Activated naive CD4-positive, alpha-beta T cell treated with anti-CD3 and anti-CD28 coated beads for 36 hours (primary cell): Measurements from ENCODE around the gene ZNRF3. TPM values are rescaled to one million over a fixed set of nuclear protein-coding genes. Genes with fewer than 3 reads are reported as not detected.

Experiments
- CTCF ChIA-PET: fragments of 350-600 bp; sonication (Branson Sonifier 250); formaldehyde crosslinking; loops from one replicate; lab custom pipeline; 2021; ENCODE audit warnings: antibody characterized with exemption; lab: Charles Lee
- DNase-seq: peaks from one replicate; pipeline ENCODE4 v3.0.0-alpha.2; 2020
- H3K27ac Mint-ChIP-seq: one replicate; pipeline ENCODE4 v1.8.0; 2021; ENCODE audit warnings: mild to moderate bottlenecking, mixed read lengths
- H3K27me3 Mint-ChIP-seq: one replicate; pipeline ENCODE4 v1.8.0; 2021; ENCODE audit warnings: low read depth, mixed read lengths
- H3K36me3 Mint-ChIP-seq: one replicate; pipeline ENCODE4 v1.8.0; 2021; ENCODE audit warnings: low read depth, mixed read lengths
- H3K4me1 Mint-ChIP-seq: one replicate; pipeline ENCODE4 v1.8.0; 2021; ENCODE audit warnings: low read depth, mixed read lengths
- H3K4me3 Mint-ChIP-seq: one replicate; pipeline ENCODE4 v1.8.0; 2021; ENCODE audit warnings: mild to moderate bottlenecking, moderate library complexity, mixed read lengths
- H3K9me3 Mint-ChIP-seq: one replicate; pipeline ENCODE4 v1.8.0; 2021; ENCODE audit warnings: mixed read lengths
- intact Hi-C: fragments of 100-400 bp; cut with micrococcal nuclease; formaldehyde crosslinking; loops from one replicate; pipeline ENCODE4 v1.15.1; 2023
- total RNA-seq, 2 experiments: library from RNA; stranded (reverse); gene quantifications; one replicate each; pipeline ENCODE4 v1.2.3, GENCODE V29; 2021

ZNRF3 gene
- total RNA-seq, 2 experiments from 2014 or later = 1.6 to 2.2 TPM

DNA sequence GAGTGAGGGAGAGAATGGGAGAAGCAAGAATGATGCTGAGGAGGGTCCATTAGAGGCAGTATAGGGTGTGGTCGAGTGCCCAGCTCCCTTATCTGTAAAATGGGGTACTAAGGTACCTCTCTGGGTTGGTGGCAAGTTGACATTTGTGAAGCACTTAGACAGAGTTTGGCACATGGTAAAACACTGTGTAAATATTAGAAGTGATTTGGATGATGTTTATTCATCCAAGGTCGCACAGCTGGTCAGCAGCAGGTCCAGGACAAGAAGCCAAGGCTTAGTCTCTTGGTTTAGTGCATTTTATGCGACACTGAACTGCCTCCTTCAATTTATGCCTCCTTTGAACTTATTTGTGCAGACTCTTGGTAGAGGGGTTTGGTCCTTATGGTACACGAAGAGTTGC is 208.9 kb downstream of the ZNRF3 start:
- Mint-ChIP-seq H3K9me3 (no peaks in the 10 kb centered on the region), H3K4me3 (no peak overlapping the region), H3K36me3 (no peaks in the 10 kb centered on the region), H3K4me1 (no peaks in the 10 kb centered on the region), H3K27me3 (peaks cover 13% of the 10 kb centered on the region), H3K27ac (no peak overlapping the region)
- no peak for DNase-seq
- CTCF ChIA-PET = no interaction called here
- intact Hi-C loops = no loop called here

DNA sequence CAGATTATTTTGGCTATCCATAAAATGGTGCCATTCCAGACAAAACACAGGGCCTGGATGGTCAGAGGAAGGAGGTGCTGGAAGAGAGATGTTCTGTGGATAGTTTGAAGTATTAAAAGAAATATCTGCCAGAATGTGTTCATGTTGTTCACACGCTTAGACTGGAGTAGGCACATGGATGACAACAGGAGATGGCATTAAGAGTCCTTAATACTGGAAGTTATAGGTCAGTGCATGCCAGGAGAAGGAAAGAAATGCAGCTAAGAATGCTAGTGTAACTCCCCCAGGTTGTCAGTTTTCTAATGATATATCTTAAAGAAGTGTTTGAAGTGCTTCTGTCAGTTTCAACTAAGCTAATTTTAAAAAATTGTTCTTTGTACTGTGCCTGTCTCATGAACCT is 209.7 kb downstream of the ZNRF3 start:
- H3K36me3 Mint-ChIP-seq = no peaks in the 10 kb centered on the region
- H3K9me3 Mint-ChIP-seq = no peaks in the 10 kb centered on the region
- H3K27me3 Mint-ChIP-seq = peaks cover 11% of the 10 kb centered on the region
- no peak overlapping the region for H3K4me3 Mint-ChIP-seq
- no peaks in the 10 kb centered on the region for H3K4me1 Mint-ChIP-seq
- no peak overlapping the region for H3K27ac Mint-ChIP-seq
- DNase-seq = no peak
- CTCF ChIA-PET = no interaction called here
- intact Hi-C loops = no loop called here

DNA sequence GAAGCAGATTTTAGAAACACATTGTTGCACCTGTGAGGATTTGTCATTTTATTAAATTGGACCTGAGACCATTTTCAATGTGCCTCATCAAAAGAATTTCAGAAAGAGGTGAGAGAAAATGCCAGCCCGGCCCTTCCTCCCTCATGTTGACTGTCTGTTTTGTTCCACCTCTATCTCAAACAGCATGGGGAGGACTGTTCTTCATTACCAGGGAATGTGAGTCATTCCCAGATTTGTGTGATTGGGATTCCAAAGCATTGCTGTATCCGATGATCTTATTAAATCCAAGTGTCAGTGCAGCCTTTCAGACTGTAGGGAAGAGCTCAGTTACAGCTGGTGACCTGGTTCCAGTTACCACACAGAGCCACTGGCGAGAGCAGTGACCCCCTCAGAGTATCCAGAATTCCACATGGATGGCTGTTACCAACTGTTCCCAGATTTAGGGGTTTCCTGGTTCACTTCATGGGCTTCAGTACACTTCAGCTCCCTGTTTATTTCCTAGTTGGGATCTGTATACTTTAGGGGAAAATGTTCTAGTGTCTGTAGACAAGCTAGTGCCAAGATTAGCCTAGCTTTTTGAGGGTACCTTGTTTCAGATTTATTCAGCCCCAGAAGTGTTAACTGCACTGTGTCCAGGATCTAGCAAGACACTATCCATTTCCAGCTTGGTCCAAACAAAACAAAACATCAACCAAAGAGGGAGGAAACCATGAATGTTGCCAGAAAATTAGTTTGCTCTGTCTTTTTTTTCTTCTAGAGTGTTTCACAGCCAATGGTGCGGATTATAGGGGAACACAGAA is 210.3 kb downstream of the ZNRF3 start:
- no peak for DNase-seq
- H3K4me3 Mint-ChIP-seq = no peak overlapping the region
- H3K27me3 Mint-ChIP-seq = peaks cover 10% of the 10 kb centered on the region
- no peaks in the 10 kb centered on the region for H3K4me1 Mint-ChIP-seq
- H3K27ac Mint-ChIP-seq = no peak overlapping the region
- no peaks in the 10 kb centered on the region for H3K36me3 Mint-ChIP-seq
- CTCF ChIA-PET = interaction anchor here (0.7 kb wide), 1 partner anchor 149 kb away, joined by 3 read pairs; no protein-coding TSS in a partner anchor
- H3K9me3 Mint-ChIP-seq = no peaks in the 10 kb centered on the region
- intact Hi-C loops = no loop called here

DNA sequence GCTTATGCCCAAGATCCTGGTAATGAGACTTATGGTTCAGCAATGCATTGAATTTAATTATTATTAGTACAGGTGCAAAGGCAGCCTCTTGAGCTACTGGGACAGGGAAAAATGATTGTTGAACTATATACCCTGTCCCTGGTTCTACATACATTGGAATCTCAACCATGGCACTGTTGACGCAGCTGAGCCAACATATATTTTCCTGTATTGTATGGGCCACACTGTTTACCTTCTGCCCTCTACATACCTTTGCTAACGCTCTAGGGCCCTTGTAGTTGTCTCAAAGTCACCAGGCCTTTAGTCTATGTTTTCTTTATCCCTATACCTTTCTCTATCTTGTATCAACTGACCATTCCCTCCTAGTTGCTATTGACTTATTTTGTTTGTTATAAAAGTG is 212.1 kb downstream of the ZNRF3 start:
- intact Hi-C loops = no loop called here
- no peaks in the 10 kb centered on the region for H3K9me3 Mint-ChIP-seq
- peaks cover 2% of the 10 kb centered on the region for H3K27me3 Mint-ChIP-seq
- no peaks in the 10 kb centered on the region for H3K4me1 Mint-ChIP-seq
- H3K27ac Mint-ChIP-seq = no peak overlapping the region
- no peak for DNase-seq
- H3K4me3 Mint-ChIP-seq = no peak overlapping the region
- CTCF ChIA-PET = interaction anchor here (0.8 kb wide), 1 partner anchor 150 kb away, joined by 5 read pairs; no protein-coding TSS in a partner anchor
- no peaks in the 10 kb centered on the region for H3K36me3 Mint-ChIP-seq

DNA sequence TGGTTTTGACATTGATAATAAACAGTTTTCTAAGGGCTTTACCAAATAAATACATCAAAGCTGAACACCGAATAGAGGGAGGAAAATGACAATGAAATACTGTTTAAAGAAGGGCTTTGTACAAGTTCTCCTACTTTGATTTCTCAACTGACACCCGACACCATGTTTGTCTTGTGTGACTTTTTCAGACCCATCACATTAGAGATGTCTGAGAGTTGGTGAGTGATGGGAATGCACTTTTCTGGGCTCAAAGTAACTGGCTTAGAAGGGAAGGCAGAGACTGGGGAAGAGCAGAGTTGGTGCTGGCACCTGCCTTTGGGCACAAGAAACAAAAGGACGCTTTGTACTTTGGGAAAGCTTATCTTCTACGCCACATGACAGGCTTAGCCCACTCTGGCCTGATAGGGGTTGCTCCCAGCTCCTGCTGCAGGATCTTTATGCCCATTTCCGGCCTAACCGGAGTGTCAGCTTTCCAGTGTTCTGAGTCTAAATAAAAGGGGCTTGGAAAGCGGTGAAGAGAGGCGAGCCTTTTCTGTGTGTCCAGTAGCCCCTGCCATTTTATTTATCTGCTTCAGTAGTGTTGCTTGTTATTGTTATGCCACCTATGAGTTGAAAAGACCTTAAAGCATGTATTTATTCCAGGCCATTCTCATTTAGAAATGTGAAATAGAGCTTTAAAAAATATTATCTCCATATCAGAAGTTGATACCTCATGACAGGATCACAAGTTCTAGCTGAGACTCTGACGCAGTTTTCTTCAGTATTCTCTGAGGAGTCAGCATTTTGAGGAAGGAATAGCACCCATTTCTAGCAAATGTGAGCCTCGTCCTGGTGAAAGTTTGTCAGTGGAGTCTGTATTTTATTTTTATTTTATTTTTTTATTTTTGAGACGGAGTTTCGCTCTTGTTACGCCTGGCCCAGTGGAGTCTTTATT is 213.6 kb downstream of the ZNRF3 start:
- CTCF ChIA-PET = no interaction called here

DNA sequence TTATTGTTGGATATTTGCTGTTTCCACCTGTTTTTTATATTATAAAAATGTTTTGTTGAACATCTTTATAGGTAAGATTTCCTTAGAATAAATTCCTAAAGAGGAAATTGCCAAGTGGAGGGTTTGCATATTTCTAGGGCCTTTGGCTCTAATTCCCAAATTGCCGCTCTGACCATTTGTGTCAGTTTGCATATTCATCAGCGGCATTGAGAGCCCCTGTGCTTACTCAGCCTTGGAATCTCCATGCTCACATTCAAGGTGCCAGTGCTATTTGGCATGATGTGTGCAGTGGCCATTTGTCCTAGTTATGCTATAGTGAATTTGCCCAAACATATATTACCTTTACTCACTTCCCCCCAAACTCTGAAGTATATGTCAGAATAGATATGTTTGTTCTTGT is 214.9 kb downstream of the ZNRF3 start:
- no peaks in the 10 kb centered on the region for H3K4me1 Mint-ChIP-seq
- CTCF ChIA-PET = interaction anchor here (0.6 kb wide), 1 partner anchor 13 kb away, joined by 4 read pairs; no protein-coding TSS in a partner anchor
- no peak overlapping the region for H3K27ac Mint-ChIP-seq
- H3K36me3 Mint-ChIP-seq = no peaks in the 10 kb centered on the region
- intact Hi-C loops = no loop called here
- DNase-seq = no peak
- no peak overlapping the region for H3K4me3 Mint-ChIP-seq
- no peaks in the 10 kb centered on the region for H3K9me3 Mint-ChIP-seq
- H3K27me3 Mint-ChIP-seq = no peaks in the 10 kb centered on the region

More for the DNA sequence above, 213.6 kb downstream of the ZNRF3 start:
- DNase-seq = no peak
- Mint-ChIP-seq H3K36me3 (no peaks in the 10 kb centered on the region), H3K27me3 (peaks cover under 1% of the 10 kb centered on the region), H3K4me3 (no peak overlapping the region), H3K27ac (no peak overlapping the region), H3K9me3 (no peaks in the 10 kb centered on the region), H3K4me1 (no peaks in the 10 kb centered on the region)
- intact Hi-C loops = no loop called here

DNA sequence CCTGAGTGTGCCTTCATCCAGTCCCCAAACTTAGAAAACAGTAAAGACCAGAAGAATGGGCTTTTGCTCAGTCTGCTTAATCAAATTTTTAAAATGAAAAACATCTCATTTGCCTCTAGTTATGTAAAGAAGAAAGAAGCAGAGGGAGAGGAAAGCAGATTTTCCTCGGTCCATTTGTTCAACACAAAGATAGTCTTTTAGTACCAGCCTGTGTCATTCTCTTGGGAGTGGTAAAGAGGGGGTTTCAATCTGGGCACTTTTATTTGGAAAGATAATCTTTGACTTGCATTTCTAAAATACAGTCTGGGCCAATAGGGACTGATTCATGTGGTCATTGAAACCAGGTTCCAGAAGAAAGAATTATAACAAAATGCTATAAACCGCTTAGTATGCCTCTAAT is 218.9 kb downstream of the ZNRF3 start:
- no peak for DNase-seq
- H3K4me3 Mint-ChIP-seq = no peak overlapping the region
- no peaks in the 10 kb centered on the region for H3K36me3 Mint-ChIP-seq
- no peak overlapping the region for H3K27ac Mint-ChIP-seq
- intact Hi-C loops = no loop called here
- CTCF ChIA-PET = no interaction called here
- H3K9me3 Mint-ChIP-seq = no peaks in the 10 kb centered on the region
- H3K27me3 Mint-ChIP-seq = peaks cover 2% of the 10 kb centered on the region
- H3K4me1 Mint-ChIP-seq = no peaks in the 10 kb centered on the region

DNA sequence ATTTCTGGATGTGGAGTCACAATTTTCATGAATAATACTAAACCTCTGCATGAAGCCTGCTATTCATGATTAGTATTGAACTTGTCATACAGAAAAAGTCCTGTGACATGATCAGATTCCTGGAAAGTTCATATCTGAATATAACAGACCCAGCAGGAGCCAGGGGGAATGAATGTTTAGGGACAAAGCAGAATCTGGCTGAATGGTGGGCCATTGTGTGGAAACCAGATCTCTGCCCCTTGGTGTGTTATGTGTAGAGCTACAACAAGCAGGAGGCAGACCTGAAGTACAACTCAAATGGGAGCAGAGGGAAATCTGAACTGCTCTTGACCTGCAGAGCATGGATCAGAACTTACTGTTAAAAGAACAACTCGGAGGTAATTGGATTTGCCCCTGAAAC is 219.7 kb downstream of the ZNRF3 start:
- Mint-ChIP-seq H3K36me3 (no peaks in the 10 kb centered on the region), H3K9me3 (no peaks in the 10 kb centered on the region), H3K27ac (no peak overlapping the region), H3K4me3 (no peak overlapping the region), H3K27me3 (peaks cover 2% of the 10 kb centered on the region), H3K4me1 (no peaks in the 10 kb centered on the region)
- DNase-seq = no peak
- intact Hi-C loops = no loop called here
- CTCF ChIA-PET = no interaction called here

DNA sequence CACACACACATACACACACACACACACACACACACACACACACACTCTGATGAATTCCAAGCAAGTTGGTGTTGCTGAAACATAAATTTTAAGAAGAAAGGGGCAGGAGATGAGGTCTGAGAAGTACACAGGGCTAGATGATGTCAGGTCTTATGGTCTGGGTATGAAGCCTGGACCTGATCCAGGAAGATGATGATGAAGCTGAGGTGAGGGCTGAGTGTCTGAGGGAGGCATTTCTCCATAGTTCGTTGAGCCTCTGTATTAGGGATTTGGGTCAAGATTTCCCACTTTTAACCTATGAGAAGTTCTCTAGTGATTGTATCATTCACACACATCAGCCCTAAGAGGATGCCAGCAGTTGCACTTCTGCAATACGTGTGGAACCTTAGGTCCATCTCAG is 222.1 kb downstream of the ZNRF3 start:
- CTCF ChIA-PET = no interaction called here
- Mint-ChIP-seq H3K27ac (no peak overlapping the region), H3K27me3 (peaks cover 7% of the 10 kb centered on the region), H3K4me1 (no peaks in the 10 kb centered on the region), H3K4me3 (no peak overlapping the region), H3K9me3 (no peaks in the 10 kb centered on the region), H3K36me3 (no peaks in the 10 kb centered on the region)
- DNase-seq = no peak
- intact Hi-C loops = no loop called here

DNA sequence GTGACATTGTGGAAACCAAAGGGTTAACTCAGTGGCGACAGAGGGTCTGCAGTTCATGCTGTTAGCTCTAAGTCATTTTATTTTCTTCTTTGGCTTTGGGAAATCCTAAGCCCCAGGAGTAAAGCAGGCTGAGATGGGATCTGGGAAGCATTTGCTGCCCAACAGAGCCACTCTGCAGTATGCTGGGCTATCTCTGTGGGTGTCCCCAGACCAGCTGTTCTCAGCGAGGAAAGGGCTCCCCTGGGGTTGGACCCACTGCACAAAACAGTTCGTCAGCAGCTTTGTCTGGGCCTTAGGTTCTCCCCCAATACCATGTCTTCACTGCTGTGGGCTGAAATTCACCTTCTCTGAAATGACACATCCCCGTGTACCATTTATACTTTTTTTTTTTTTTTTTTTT is 223.5 kb downstream of the ZNRF3 start:
- intact Hi-C loops = no loop called here
- CTCF ChIA-PET = interaction anchor here (0.8 to 1.7 kb wide), 2 partner anchors 10 to 47 kb away, joined by 3 to 4 read pairs; no protein-coding TSS in a partner anchor
- H3K27me3 Mint-ChIP-seq = peaks cover 10% of the 10 kb centered on the region
- H3K4me3 Mint-ChIP-seq = no peak overlapping the region
- H3K4me1 Mint-ChIP-seq = no peaks in the 10 kb centered on the region
- no peak for DNase-seq
- no peaks in the 10 kb centered on the region for H3K9me3 Mint-ChIP-seq
- no peak overlapping the region for H3K27ac Mint-ChIP-seq
- no peaks in the 10 kb centered on the region for H3K36me3 Mint-ChIP-seq
